Fibroblast of the aortic adventitia (primary cell): ENCODE measurements around the gene MBNL2. TPM values are rescaled to one million over a fixed set of nuclear protein-coding genes. Genes with fewer than 3 reads are reported as not detected.
A peak's percentile ranks its signal among the peaks of the same experiment; 100 is the strongest.

Experiments used
- DNase-seq: peaks from one replicate; pipeline ENCODE4 v3.0.0-alpha.2; 2010; ENCODE audit warnings: low read depth
- H3K4me3 ChIP-seq: 2 replicates; pipeline ENCODE4 v1.5.1; 2011; ENCODE audit warnings: low read depth, mild to moderate bottlenecking, control low read depth, low read length, moderate library complexity
- CTCF ChIP-seq: IDR thresholded peaks from 2 replicates; pipeline ENCODE4 v1.5.1; 2011; ENCODE audit warnings: mild to moderate bottlenecking, low read length, control low read depth, inconsistent platforms; ENCODE audit not compliant: insufficient read depth
- total RNA-seq: library from RNA; depleted of rRNA; stranded (reverse); fragments of >200 nt; gene quantifications from 2 replicates; pipeline ENCODE4 v1.2.3, GENCODE V29; 2012; ENCODE audit warnings: low replicate concordance

Gene MBNL2
- total RNA-seq, 1 donor: 120 TPM

- TF ChIP-seq CTCF: no peak
- H3K4me3 ChIP-seq: no peak overlapping the region
- DNase-seq: peak; percentile 16
These were observed 27.7 kb upstream of the MBNL2 start for GRCh38 chr13:97194479-97194878.

- TF ChIP-seq CTCF: no peak
- H3K4me3 ChIP-seq: no peak overlapping the region
- no peak for DNase-seq
These were observed 25.8 kb upstream of the MBNL2 start for GRCh38 chr13:97196340-97196739.

DNA sequence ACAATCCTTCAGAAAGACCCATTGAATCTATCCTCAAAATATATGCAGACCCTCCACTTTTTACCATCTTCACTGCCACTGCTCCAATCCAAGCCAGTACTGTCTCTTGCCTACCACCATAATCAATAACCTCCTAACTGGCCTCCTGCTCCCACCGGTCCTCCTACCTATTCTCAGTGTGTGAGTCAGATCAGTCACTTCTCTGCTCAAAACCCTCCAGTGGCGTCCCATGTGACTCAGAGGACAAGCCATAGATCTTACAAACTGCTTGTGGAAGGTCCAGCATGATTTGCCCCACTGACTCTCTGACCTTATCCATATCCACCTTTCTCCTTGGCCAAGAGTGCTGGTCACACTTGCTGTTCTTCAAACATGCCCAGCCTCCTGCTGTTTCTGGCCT lies 23.4 kb upstream of the MBNL2 start:
- DNase-seq: no peak
- no peak for TF ChIP-seq CTCF
- no peak overlapping the region for H3K4me3 ChIP-seq

- H3K4me3 ChIP-seq: no peak overlapping the region
- TF ChIP-seq CTCF: no peak
- DNase-seq: no peak
These were observed 22.7 kb upstream of the MBNL2 start for GRCh38 chr13:97199451-97199850.

DNA sequence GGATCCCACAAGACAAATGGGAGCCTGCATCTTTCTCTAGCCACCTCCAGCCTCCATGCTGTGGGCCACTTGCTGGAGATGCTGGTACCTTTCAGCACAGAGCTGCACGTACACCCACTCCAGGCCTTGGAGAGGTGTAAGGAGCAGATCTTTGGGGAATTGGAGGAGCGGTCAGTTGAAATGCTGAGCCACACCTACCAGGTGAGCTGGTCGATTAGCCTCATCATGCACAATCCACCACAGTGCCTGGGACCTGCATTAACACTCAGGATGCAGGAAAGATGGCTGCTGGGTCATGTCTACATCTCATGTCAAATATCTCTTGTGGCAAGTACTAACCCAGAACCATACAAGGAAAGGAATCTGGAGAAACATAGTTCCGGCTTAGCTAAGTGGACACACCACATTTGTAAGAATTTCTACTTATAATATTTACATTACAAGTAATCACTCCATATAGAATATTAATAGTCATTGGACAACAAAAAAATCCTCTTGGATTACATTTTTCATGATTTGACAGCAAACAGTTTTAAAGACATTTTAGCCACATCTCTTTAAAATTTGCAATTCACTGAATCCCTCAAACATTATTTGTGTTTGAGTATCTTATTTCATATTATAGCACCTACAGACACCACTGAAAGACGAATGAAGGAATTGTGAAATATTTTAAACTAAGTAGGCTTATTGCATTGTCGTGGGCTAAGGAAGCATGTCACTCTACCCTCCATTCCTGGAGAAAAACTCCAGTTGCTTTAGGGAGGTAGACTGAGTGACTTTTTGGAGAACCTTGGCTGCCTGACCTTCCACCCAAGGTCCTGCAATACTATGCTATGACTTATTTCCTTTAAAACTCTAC lies 21.8 kb upstream of the MBNL2 start:
- no peak for TF ChIP-seq CTCF
- no peak overlapping the region for H3K4me3 ChIP-seq
- no peak for DNase-seq

DNA sequence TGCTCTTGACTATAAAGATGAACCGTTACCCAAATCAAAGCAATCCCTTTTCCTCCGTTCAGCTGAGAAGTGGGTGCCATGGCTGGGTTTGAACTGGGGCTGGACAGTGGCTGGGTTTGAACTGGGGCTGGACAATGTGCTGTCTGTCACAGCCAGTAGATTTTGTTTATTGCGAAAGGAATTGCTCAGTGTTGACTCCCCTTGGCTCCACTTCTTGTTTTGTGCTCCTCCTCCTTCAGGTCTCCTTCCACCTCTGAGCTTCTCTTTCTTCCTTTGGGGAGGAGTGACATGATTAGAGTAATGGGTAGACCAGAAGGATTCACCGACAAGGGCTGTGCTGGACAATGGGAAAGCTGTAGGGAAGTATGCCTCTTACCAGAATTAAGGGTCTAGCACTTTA lies 19.4 kb upstream of the MBNL2 start:
- DNase-seq: no peak

More for the DNA sequence above, 19.4 kb upstream of the MBNL2 start:
- TF ChIP-seq CTCF: no peak
- H3K4me3 ChIP-seq: no peak overlapping the region
